Mesenchymal stem cell (in vitro differentiated cells and primary cell): ENCODE data around the gene SMYD1.

Experiments
- DNase-seq: peaks from one replicate; pipeline ENCODE4 v3.0.0-alpha.2; 2013
- H2AFZ ChIP-seq: one replicate; pipeline ENCODE4 v1.6.1; 2013; ENCODE audit warnings: low read depth, mild to moderate bottlenecking, control low read depth, inconsistent platforms, low read length, moderate library complexity
- H2AK5ac ChIP-seq: 2 replicates; pipeline ENCODE4 v1.6.1; 2013; ENCODE audit warnings: low read length, moderate library complexity, mild to moderate bottlenecking, inconsistent platforms; ENCODE audit not compliant: severe bottlenecking
- H2BK120ac ChIP-seq: one replicate; pipeline ENCODE4 v1.6.1; 2013; ENCODE audit warnings: low read depth, mild to moderate bottlenecking, inconsistent platforms, low read length, moderate library complexity
- H2BK12ac ChIP-seq, 2 experiments: one replicate each; pipeline ENCODE4 v1.6.1; 2013; ENCODE audit warnings: inconsistent platforms in 2 of 2, low read length in 2 of 2, mild to moderate bottlenecking in 2 of 2, moderate library complexity in 2 of 2, control low read depth in 1 of 2
- H2BK15ac ChIP-seq: one replicate; pipeline ENCODE4 v1.6.1; 2013; ENCODE audit warnings: mild to moderate bottlenecking, low read depth, inconsistent platforms; ENCODE audit not compliant: poor library complexity, severe bottlenecking
- H2BK5ac ChIP-seq: 2 replicates; pipeline ENCODE4 v1.6.1; 2013; ENCODE audit warnings: low read depth, mild to moderate bottlenecking, low read length, control low read depth, inconsistent platforms; ENCODE audit not compliant: poor library complexity, severe bottlenecking
- H3K14ac ChIP-seq, 2 experiments: one replicate each; pipeline ENCODE4 v1.6.1; 2013; ENCODE audit warnings: inconsistent platforms in 2 of 2, low read length in 2 of 2, control low read depth in 1 of 2, mild to moderate bottlenecking in 1 of 2, moderate library complexity in 1 of 2
- H3K18ac ChIP-seq, 2 experiments: one replicate each; pipeline ENCODE4 v1.6.1; 2013; ENCODE audit warnings: inconsistent platforms in 2 of 2, low read length in 2 of 2, control low read depth in 1 of 2, low read depth in 1 of 2, mild to moderate bottlenecking in 1 of 2
- H3K23ac ChIP-seq, 2 experiments: one replicate each; pipeline ENCODE4 v1.6.1; 2013; ENCODE audit warnings: inconsistent platforms in 2 of 2, low read length in 2 of 2, mild to moderate bottlenecking in 2 of 2, moderate library complexity in 2 of 2, control low read depth in 1 of 2
- H3K27ac ChIP-seq: 2 replicates; pipeline ENCODE4 v1.5.1; 2013; ENCODE audit warnings: mild to moderate bottlenecking, moderate library complexity, low read length, control low read depth, inconsistent platforms; ENCODE audit not compliant: poor library complexity, severe bottlenecking
- H3K27me3 ChIP-seq, 2 experiments: 2 replicates each; pipeline versions ENCODE4 v1.6.1 to v1.7.0; 2013; ENCODE audit warnings: low read length in 2 of 2, mild to moderate bottlenecking in 2 of 2, moderate library complexity in 2 of 2, control low read depth in 1 of 2, inconsistent platforms in 1 of 2; ENCODE audit not compliant: control insufficient read depth in 1 of 2, insufficient read depth in 1 of 2
- H3K36me3 ChIP-seq, 2 experiments: 2 replicates each; pipeline versions ENCODE4 v1.6.1 to v1.7.0; 2013; ENCODE audit warnings: low read length in 2 of 2, control low read depth in 1 of 2, inconsistent platforms in 1 of 2, low read depth in 1 of 2, mild to moderate bottlenecking in 1 of 2; ENCODE audit not compliant: insufficient read depth in 2 of 2, control insufficient read depth in 1 of 2
- H3K4ac ChIP-seq, 2 experiments: one replicate each; pipeline ENCODE4 v1.6.1; 2013; ENCODE audit warnings: inconsistent platforms in 2 of 2, low read length in 2 of 2, mild to moderate bottlenecking in 2 of 2, moderate library complexity in 2 of 2, control low read depth in 1 of 2, low read depth in 1 of 2
- H3K4me1 ChIP-seq: 2 replicates; pipeline ENCODE4 v1.6.1; 2013; ENCODE audit warnings: low read depth, low read length, control low read depth; ENCODE audit not compliant: control insufficient read depth, insufficient read depth
- H3K4me2 ChIP-seq: 2 replicates; pipeline ENCODE4 v1.6.1; 2013; ENCODE audit warnings: low read length, mild to moderate bottlenecking, inconsistent platforms; ENCODE audit not compliant: poor library complexity, severe bottlenecking
- H3K4me3 ChIP-seq, 2 experiments: 2 replicates each; pipeline versions ENCODE4 v1.5.1 to v1.7.0; 2013; ENCODE audit warnings: low read length in 2 of 2, mild to moderate bottlenecking in 2 of 2, control low read depth in 1 of 2, low read depth in 1 of 2; ENCODE audit not compliant: insufficient read depth in 1 of 2
- H3K79me1 ChIP-seq: replicated peaks from 2 replicates; pipeline ENCODE4 v1.6.1; 2013; ENCODE audit warnings: mild to moderate bottlenecking, control low read depth, low read length, inconsistent platforms; ENCODE audit not compliant: poor library complexity, severe bottlenecking
- H3K9ac ChIP-seq: 2 replicates; pipeline ENCODE4 v1.7.0; 2013; ENCODE audit warnings: mild to moderate bottlenecking, low read length, moderate library complexity
- H3K9me3 ChIP-seq: 2 replicates; pipeline ENCODE4 v1.7.0; 2013; ENCODE audit warnings: mild to moderate bottlenecking, low read length; ENCODE audit not compliant: control insufficient read depth
- H4K8ac ChIP-seq: one replicate; pipeline ENCODE4 v1.6.1; 2013; ENCODE audit warnings: inconsistent platforms, mild to moderate bottlenecking, low read length, moderate library complexity
- H4K91ac ChIP-seq: one replicate; pipeline ENCODE4 v1.6.1; 2013; ENCODE audit warnings: mild to moderate bottlenecking, low read length, inconsistent platforms
- WGBS: methylation state at CpG from one replicate; pipeline ENCODE4 v1.1.7; 2013; ENCODE audit warnings: mixed read lengths; 5-methylcytosine and 5-hydroxymethylcytosine counted together

Gene SMYD1

GRCh38 chr2:88128654-88129312, 61.2 kb downstream of the SMYD1 start:
- Histone ChIP-seq H3K27me3 (peaks cover 30 to 53% of the 10 kb centered on the region in 2 experiments), H4K8ac (no peak overlapping the region), H3K27ac (no peak overlapping the region), H3K18ac (no peak overlapping the region), H2BK15ac (no peak overlapping the region), H3K9me3 (no peaks in the 10 kb centered on the region), H3K14ac (no peak overlapping the region), H3K9ac (no peak overlapping the region), H3K36me3 (no peaks in the 10 kb centered on the region), H4K91ac (no peak overlapping the region), H2AK5ac (no peak overlapping the region), H3K23ac (no peak overlapping the region), H3K4ac (no peak overlapping the region), H2BK12ac (no peak overlapping the region), H2BK120ac (no peak overlapping the region), H3K4me2 (no peak overlapping the region), H2BK5ac (no peak overlapping the region), H3K4me1 (peaks cover 2% of the 10 kb centered on the region), H3K4me3 (no peak overlapping the region), H3K79me1 (no peaks in the 10 kb centered on the region), H2AFZ (no peak overlapping the region)
- 78% methylated on average over 7 of the region's 7 CpGs for WGBS
- no peak for DNase-seq

GRCh38 chr2:88129313-88129959, 61.8 kb downstream of the SMYD1 start:
- H2BK5ac ChIP-seq = no peak overlapping the region
- no peak overlapping the region for H3K9ac ChIP-seq
- H3K4me1 ChIP-seq = peaks cover 2% of the 10 kb centered on the region
- no peak overlapping the region for H3K4me3 ChIP-seq
- no peak overlapping the region for H2BK15ac ChIP-seq
- H3K9me3 ChIP-seq = no peaks in the 10 kb centered on the region
- H3K79me1 ChIP-seq = no peaks in the 10 kb centered on the region
- no peak overlapping the region for H3K27ac ChIP-seq
- no peak overlapping the region for H2AFZ ChIP-seq
- H3K14ac ChIP-seq = no peak overlapping the region
- no peak overlapping the region for H2AK5ac ChIP-seq
- DNase-seq = no peak
- H3K23ac ChIP-seq = no peak overlapping the region
- H3K4ac ChIP-seq = no peak overlapping the region
- H4K8ac ChIP-seq = no peak overlapping the region
- H2BK120ac ChIP-seq = no peak overlapping the region
- no peak overlapping the region for H3K18ac ChIP-seq
- no peaks in the 10 kb centered on the region for H3K36me3 ChIP-seq
- H4K91ac ChIP-seq = peak overlapping the region; percentile 9
- WGBS = 93% methylated on average over 4 of the region's 7 CpGs
- H3K4me2 ChIP-seq = no peak overlapping the region
- H2BK12ac ChIP-seq = no peak overlapping the region
- peaks cover 30 to 46% of the 10 kb centered on the region in 2 experiments for H3K27me3 ChIP-seq

- Histone ChIP-seq H2BK5ac (no peak overlapping the region), H3K23ac (no peak overlapping the region), H2AFZ (no peak overlapping the region), H4K91ac (no peak overlapping the region), H3K4me3 (no peak overlapping the region), H3K79me1 (no peaks in the 10 kb centered on the region), H2BK120ac (no peak overlapping the region), H3K14ac (no peak overlapping the region), H4K8ac (no peak overlapping the region), H3K18ac (no peak overlapping the region), H3K27ac (no peak overlapping the region), H3K36me3 (no peaks in the 10 kb centered on the region), H2AK5ac (no peak overlapping the region), H3K4me1 (peaks cover 2% of the 10 kb centered on the region), H3K27me3 (peaks cover 25 to 36% of the 10 kb centered on the region in 2 experiments), H2BK15ac (no peak overlapping the region), H2BK12ac (no peak overlapping the region), H3K4ac (no peak overlapping the region), H3K9me3 (no peaks in the 10 kb centered on the region), H3K9ac (no peak overlapping the region), H3K4me2 (no peak overlapping the region)
- DNase-seq = no peak
- 88% methylated on average over 8 of the region's 9 CpGs for WGBS
Observed at GRCh38 chr2:88131201-88131998, 63.8 kb downstream of the SMYD1 start.

GRCh38 chr2:88131999-88132368, 64.4 kb downstream of the SMYD1 start:
- H3K36me3 ChIP-seq = no peaks in the 10 kb centered on the region
- H2BK120ac ChIP-seq = no peak overlapping the region
- no peak overlapping the region for H2AFZ ChIP-seq
- no peak overlapping the region for H3K27ac ChIP-seq
- no peaks in the 10 kb centered on the region for H3K79me1 ChIP-seq
- H3K4me3 ChIP-seq = no peak overlapping the region
- H3K4me1 ChIP-seq = peaks cover 2% of the 10 kb centered on the region
- no peak overlapping the region for H4K8ac ChIP-seq
- no peak overlapping the region for H2BK15ac ChIP-seq
- no peak overlapping the region for H2BK12ac ChIP-seq
- H3K14ac ChIP-seq = no peak overlapping the region
- H3K4me2 ChIP-seq = no peak overlapping the region
- H3K23ac ChIP-seq = no peak overlapping the region
- 94% methylated on average over 3 of the region's 3 CpGs for WGBS
- H2AK5ac ChIP-seq = no peak overlapping the region
- no peak overlapping the region for H3K9ac ChIP-seq
- H3K4ac ChIP-seq = no peak overlapping the region
- H3K9me3 ChIP-seq = no peaks in the 10 kb centered on the region
- H3K27me3 ChIP-seq = peaks cover 27 to 35% of the 10 kb centered on the region in 2 experiments
- H2BK5ac ChIP-seq = no peak overlapping the region
- no peak overlapping the region for H4K91ac ChIP-seq
- no peak overlapping the region for H3K18ac ChIP-seq
- no peak for DNase-seq
